ENCODE measurements around the gene HDLBP.

GRCh38 chr2:241187101-241187917 lies 128.2 kb downstream of the HDLBP start:
- TF ChIP-seq, protein P1, sequence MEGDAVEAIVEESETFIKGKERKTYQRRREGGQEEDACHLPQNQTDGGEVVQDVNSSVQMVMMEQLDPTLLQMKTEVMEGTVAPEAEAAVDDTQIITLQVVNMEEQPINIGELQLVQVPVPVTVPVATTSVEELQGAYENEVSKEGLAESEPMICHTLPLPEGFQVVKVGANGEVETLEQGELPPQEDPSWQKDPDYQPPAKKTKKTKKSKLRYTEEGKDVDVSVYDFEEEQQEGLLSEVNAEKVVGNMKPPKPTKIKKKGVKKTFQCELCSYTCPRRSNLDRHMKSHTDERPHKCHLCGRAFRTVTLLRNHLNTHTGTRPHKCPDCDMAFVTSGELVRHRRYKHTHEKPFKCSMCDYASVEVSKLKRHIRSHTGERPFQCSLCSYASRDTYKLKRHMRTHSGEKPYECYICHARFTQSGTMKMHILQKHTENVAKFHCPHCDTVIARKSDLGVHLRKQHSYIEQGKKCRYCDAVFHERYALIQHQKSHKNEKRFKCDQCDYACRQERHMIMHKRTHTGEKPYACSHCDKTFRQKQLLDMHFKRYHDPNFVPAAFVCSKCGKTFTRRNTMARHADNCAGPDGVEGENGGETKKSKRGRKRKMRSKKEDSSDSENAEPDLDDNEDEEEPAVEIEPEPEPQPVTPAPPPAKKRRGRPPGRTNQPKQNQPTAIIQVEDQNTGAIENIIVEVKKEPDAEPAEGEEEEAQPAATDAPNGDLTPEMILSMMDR (conservative IDR thresholded peaks at IDR 0.05; ENCODE audit: low read depth, low read length), result no peak
- no peak for TF ChIP-seq EZH2 (IDR thresholded peaks at IDR 0.05; ENCODE audit: borderline replicate concordance, low read depth, low read length, poor library complexity, severe bottlenecking)
